ENCODE measurements around the gene LPIN2. TPM values are rescaled to one million over a fixed set of nuclear protein-coding genes. Genes with fewer than 3 reads are reported as not detected.

Gene LPIN2
- total RNA-seq, 4 donors from 2014 or later = 7.4 to 53.0 (median 29.5) TPM

DNA sequence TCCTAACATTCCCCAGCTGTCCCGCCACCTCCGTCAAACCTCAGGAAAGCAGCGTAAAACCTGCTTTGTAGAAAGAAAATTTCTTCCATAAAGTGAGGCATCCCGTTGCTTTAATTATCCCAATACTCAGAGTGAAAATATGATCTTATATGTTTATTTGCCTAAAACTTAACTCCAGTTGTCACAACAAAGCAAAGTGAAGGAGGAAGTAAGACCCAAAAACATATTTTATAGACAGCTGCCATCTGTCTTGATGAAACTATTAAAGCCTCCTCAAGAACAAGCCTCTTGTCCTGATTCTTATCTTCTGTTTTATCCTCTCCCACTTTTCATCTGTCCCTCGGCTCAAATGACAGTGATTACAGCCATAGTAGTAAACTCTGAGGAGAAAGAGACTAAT is 28.9 kb upstream of the LPIN2 start:
- no peak overlapping the region for H3K27ac ChIP-seq
- H3K4me3 ChIP-seq = no peak overlapping the region
- H3K9me3 ChIP-seq = no peaks in the 10 kb centered on the region
- DNase-seq = no peak
- H3K27me3 ChIP-seq = no peaks in the 10 kb centered on the region
- TF ChIP-seq, protein P1, sequence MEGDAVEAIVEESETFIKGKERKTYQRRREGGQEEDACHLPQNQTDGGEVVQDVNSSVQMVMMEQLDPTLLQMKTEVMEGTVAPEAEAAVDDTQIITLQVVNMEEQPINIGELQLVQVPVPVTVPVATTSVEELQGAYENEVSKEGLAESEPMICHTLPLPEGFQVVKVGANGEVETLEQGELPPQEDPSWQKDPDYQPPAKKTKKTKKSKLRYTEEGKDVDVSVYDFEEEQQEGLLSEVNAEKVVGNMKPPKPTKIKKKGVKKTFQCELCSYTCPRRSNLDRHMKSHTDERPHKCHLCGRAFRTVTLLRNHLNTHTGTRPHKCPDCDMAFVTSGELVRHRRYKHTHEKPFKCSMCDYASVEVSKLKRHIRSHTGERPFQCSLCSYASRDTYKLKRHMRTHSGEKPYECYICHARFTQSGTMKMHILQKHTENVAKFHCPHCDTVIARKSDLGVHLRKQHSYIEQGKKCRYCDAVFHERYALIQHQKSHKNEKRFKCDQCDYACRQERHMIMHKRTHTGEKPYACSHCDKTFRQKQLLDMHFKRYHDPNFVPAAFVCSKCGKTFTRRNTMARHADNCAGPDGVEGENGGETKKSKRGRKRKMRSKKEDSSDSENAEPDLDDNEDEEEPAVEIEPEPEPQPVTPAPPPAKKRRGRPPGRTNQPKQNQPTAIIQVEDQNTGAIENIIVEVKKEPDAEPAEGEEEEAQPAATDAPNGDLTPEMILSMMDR (IDR thresholded peaks at IDR 0.05) = no peak
- no peak for TF ChIP-seq POLR2A (IDR thresholded peaks at IDR 0.05)
- no peaks in the 10 kb centered on the region for H3K4me1 ChIP-seq
- intact Hi-C loops (cut with DNase I; ENCODE audit: low total_unique reads) = no loop called here
- no peaks in the 10 kb centered on the region for H3K36me3 ChIP-seq

DNA sequence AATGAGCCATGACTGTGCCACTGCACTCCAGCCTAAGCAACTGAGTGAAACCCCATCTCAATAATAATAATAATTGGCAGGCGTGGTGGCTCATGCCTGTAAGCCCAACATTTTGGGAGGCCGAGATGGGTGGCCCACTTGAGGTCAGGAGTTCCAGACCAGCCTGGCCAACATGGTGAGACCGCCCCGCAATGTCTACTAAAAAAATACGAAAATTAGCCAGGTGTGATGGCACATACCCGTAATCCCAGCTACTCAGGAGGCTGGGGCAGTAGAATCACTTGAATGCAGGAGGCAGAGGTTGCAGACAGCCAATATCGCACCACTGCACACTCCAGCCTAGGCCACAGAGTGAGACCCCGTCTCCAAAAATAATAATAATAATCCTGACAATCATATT is 27.9 kb upstream of the LPIN2 start:
- DNase-seq = no peak
- no peak overlapping the region for H3K4me3 ChIP-seq
- no peaks in the 10 kb centered on the region for H3K9me3 ChIP-seq
- H3K27me3 ChIP-seq = no peaks in the 10 kb centered on the region
- no peak for TF ChIP-seq POLR2A (IDR thresholded peaks at IDR 0.05)
- TF ChIP-seq, protein P1 (IDR thresholded peaks at IDR 0.05) = no peak
- intact Hi-C loops (cut with DNase I; ENCODE audit: low total_unique reads) = no loop called here
- H3K36me3 ChIP-seq = no peaks in the 10 kb centered on the region
- H3K4me1 ChIP-seq = no peaks in the 10 kb centered on the region
- H3K27ac ChIP-seq = no peak overlapping the region

DNA sequence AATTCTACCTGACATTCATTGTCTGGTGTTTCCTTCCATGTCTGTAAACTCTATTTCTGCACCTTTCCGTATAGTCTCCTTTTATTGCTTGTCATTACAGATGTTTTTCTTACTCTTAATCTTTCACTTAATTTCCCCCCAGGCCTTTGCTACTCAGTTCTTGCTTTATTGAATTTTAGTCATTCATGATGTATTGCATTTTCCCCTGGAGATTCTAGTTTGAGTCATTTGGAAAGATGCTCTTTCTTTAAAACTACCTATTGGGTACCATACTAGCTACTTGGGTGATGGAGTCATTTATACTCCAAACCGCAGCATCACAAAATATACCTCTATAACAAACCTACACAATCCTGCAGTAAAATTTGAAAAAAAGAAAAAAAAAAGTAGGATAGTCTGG is 27.2 kb upstream of the LPIN2 start:
- TF ChIP-seq, protein P1 (IDR thresholded peaks at IDR 0.05) = no peak
- no peak for TF ChIP-seq POLR2A (IDR thresholded peaks at IDR 0.05)
- Histone ChIP-seq H3K9me3 (no peaks in the 10 kb centered on the region), H3K36me3 (no peaks in the 10 kb centered on the region), H3K27me3 (no peaks in the 10 kb centered on the region), H3K4me3 (no peak overlapping the region), H3K27ac (no peak overlapping the region), H3K4me1 (no peaks in the 10 kb centered on the region)
- intact Hi-C loops (cut with DNase I; ENCODE audit: low total_unique reads) = no loop called here
- no peak for DNase-seq

DNA sequence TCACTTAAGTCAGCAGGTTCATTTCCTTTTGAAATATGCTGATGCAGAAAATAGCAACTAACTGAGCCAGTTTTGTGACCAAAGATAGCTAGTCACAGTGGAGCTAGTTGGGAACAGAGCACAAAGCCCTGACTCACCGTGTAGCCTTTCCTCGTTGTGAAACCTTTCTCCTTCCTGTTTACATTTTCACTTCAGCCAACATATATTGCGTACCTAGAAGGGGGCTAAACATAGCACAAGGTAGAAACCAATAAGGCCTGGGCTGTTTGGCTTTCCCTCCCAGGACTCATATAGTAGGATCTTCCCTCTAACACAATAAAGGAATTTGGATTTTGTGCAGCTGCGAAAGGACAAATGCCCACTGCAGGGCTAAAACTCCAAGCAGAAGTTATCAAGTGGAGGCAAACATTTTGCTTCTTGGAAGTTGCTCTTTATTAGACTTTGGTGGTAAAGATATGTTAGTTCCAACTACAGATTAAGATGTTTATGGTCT is 24.5 kb upstream of the LPIN2 start:
- H3K27me3 ChIP-seq = no peaks in the 10 kb centered on the region
- no peaks in the 10 kb centered on the region for H3K9me3 ChIP-seq
- DNase-seq = no peak
- intact Hi-C loops (cut with DNase I; ENCODE audit: low total_unique reads) = no loop called here
- H3K4me1 ChIP-seq = no peaks in the 10 kb centered on the region
- no peak for TF ChIP-seq POLR2A (IDR thresholded peaks at IDR 0.05)
- TF ChIP-seq, protein P1 (IDR thresholded peaks at IDR 0.05) = no peak
- no peak overlapping the region for H3K27ac ChIP-seq
- no peak overlapping the region for H3K4me3 ChIP-seq
- no peaks in the 10 kb centered on the region for H3K36me3 ChIP-seq

DNA sequence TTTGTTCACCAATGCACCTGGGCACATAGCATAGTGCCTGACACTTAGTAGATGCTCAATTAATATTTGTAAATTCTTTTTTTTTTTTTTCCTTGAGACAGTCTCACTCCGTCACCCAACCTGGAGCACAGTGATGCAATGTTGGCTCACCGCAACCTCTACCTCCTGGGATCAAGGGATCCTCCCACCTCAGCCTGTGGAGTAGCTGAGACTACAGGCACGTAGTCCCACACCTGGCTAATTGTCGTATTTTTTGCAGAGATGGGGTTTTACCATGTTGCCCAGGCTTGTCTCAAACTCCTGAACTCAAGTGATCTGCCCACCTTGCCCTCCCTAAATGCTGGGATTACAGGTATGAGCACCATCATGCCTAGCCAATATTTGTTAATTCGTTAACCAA is 23.2 kb upstream of the LPIN2 start:
- Histone ChIP-seq H3K4me3 (no peak overlapping the region), H3K9me3 (no peaks in the 10 kb centered on the region), H3K27me3 (no peaks in the 10 kb centered on the region), H3K36me3 (no peaks in the 10 kb centered on the region), H3K4me1 (no peaks in the 10 kb centered on the region), H3K27ac (no peak overlapping the region)
- no peak for DNase-seq
- TF ChIP-seq, protein P1 (IDR thresholded peaks at IDR 0.05) = no peak
- no peak for TF ChIP-seq POLR2A (IDR thresholded peaks at IDR 0.05)
- intact Hi-C loops (cut with DNase I; ENCODE audit: low total_unique reads) = no loop called here

Data from uterus (tissue), 4 donors.